Endothelial cell of umbilical vein (primary cell): Measurements from ENCODE around the gene EPN2. TPM values are rescaled to one million over a fixed set of nuclear protein-coding genes. Genes with fewer than 3 reads are reported as not detected.

Experiments used
- BruUV-seq: library from RNA; stranded (reverse); fragments of 400-500 nt; replicated peaks from 2 replicates; lab custom pipeline; 2021; lab: Mats Ljungman, UMichigan
- CTCF ChIA-PET: fragments of 300-600, 350-600 bp; sonication (Branson Sonifier 250); formaldehyde crosslinking; loops from one replicate; lab custom pipeline; 2021; ENCODE audit warnings: antibody characterized with exemption, inconsistent platforms; lab: Charles Lee
- POLR2A ChIA-PET: fragments of 300-600, 350-600 bp; sonication (Branson Sonifier 250); formaldehyde crosslinking; loops from one replicate; lab custom pipeline; 2021; ENCODE audit warnings: antibody characterized with exemption, inconsistent platforms; lab: Charles Lee
- DNase-seq: peaks from one replicate; pipeline ENCODE4 v3.0.0-alpha.2; 2011; ENCODE audit warnings: low read depth, low spot score
- FAIRE-seq: peaks from 2 replicates; lab custom pipeline; 2011; peaks lifted over from hg19 to GRCh38; lab: Jason Lieb, UNC
- H2AFZ ChIP-seq: 2 replicates; pipeline ENCODE4 v1.6.0; 2012; ENCODE audit warnings: low read depth, low read length, control low read depth, inconsistent platforms
- H3K27ac ChIP-seq: 2 replicates; pipeline ENCODE4 v1.5.1; 2011; ENCODE audit warnings: low read depth, mild to moderate bottlenecking, control low read depth, low read length, moderate library complexity; ENCODE audit not compliant: insufficient read depth
- H3K27me3 ChIP-seq, 2 experiments: 2 replicates each; pipeline versions ENCODE4 v1.6.0 to v1.6.1; 2011; ENCODE audit warnings: low read length in 2 of 2, mixed read lengths in 1 of 2; ENCODE audit not compliant: control insufficient read depth in 2 of 2, insufficient read depth in 2 of 2
- H3K36me3 ChIP-seq, 2 experiments: 2 replicates in 1 of 2; 3 replicates in 1 of 2; pipeline ENCODE4 v1.5.1; 2011; ENCODE audit warnings: low read length in 2 of 2, mild to moderate bottlenecking in 1 of 2, moderate library complexity in 1 of 2; ENCODE audit not compliant: control insufficient read depth in 2 of 2, insufficient read depth in 2 of 2; ENCODE audit errors: extremely low read depth in 1 of 2
- H3K4me1 ChIP-seq: 3 replicates; pipeline ENCODE4 v1.5.1; 2011; ENCODE audit warnings: mild to moderate bottlenecking, low read length; ENCODE audit not compliant: control insufficient read depth, insufficient read depth; ENCODE audit errors: extremely low read depth
- H3K4me2 ChIP-seq: 2 replicates; pipeline ENCODE4 v1.6.1; 2011; ENCODE audit warnings: low read length, control low read depth, mixed read lengths; ENCODE audit not compliant: insufficient read depth
- H3K4me3 ChIP-seq, 3 experiments: fragments of 200-600 bp in 1 of 3; sonication (generic), shearing (Covaris generic) in 1 of 3; replicated peaks in 1 of 3; 2 replicates each; pipeline ENCODE4 v1.5.1; 2011 to 2016; ENCODE audit warnings: control low read depth in 3 of 3, low read length in 3 of 3, mild to moderate bottlenecking in 2 of 3, inconsistent platforms in 1 of 3, low read depth in 1 of 3, moderate library complexity in 1 of 3; ENCODE audit not compliant: insufficient read depth in 1 of 3
- H3K79me2 ChIP-seq: 2 replicates; pipeline ENCODE4 v1.6.0; 2012; ENCODE audit warnings: low read length, inconsistent platforms; ENCODE audit not compliant: control insufficient read depth, insufficient read depth
- H3K9ac ChIP-seq: replicated peaks from 2 replicates; pipeline ENCODE3; 2011; ENCODE audit warnings: low read length, control low read depth; ENCODE audit not compliant: insufficient read depth; ENCODE audit errors: extremely low read depth
- H3K9me1 ChIP-seq: replicated peaks from 3 replicates; pipeline ENCODE4 v1.6.0; 2011; ENCODE audit warnings: mild to moderate bottlenecking, low read length; ENCODE audit not compliant: control insufficient read depth, insufficient read depth; ENCODE audit errors: extremely low read depth
- H3K9me3 ChIP-seq: replicated peaks from 2 replicates; pipeline ENCODE4 v1.5.1; 2012; ENCODE audit warnings: low read length, inconsistent platforms; ENCODE audit not compliant: control insufficient read depth, insufficient read depth
- H4K20me1 ChIP-seq: replicated peaks from 2 replicates; pipeline ENCODE3; 2011; ENCODE audit warnings: mild to moderate bottlenecking, low read length; ENCODE audit not compliant: control insufficient read depth, insufficient read depth; ENCODE audit errors: extremely low read depth
- EZH2 ChIP-seq: IDR thresholded peaks from 2 replicates; pipeline ENCODE4 v1.6.1; 2012; ENCODE audit warnings: borderline replicate concordance, low read depth, mild to moderate bottlenecking, moderate library complexity, low read length, inconsistent platforms; ENCODE audit not compliant: severe bottlenecking
- FOS ChIP-seq: IDR thresholded peaks from 2 replicates; pipeline ENCODE4 v1.6.1; 2011; ENCODE audit warnings: mild to moderate bottlenecking, low read length, moderate library complexity, borderline replicate concordance; ENCODE audit not compliant: insufficient read depth
- GATA2 ChIP-seq: IDR thresholded peaks from 2 replicates; pipeline ENCODE4 v1.7.0; 2011; ENCODE audit warnings: low read depth, mild to moderate bottlenecking, moderate library complexity, mixed read lengths, low read length; ENCODE audit not compliant: insufficient read length, insufficient read depth
- JUN ChIP-seq: IDR thresholded peaks from 2 replicates; pipeline ENCODE4 v1.6.1; 2011; ENCODE audit warnings: borderline replicate concordance, low read depth; ENCODE audit not compliant: insufficient read length, insufficient read depth
- MYC ChIP-seq: IDR thresholded peaks from one replicate; pipeline ENCODE4 v1.6.1; 2011; ENCODE audit warnings: mild to moderate bottlenecking, low read depth, low read length
- POLR2A ChIP-seq: IDR thresholded peaks from 2 replicates; pipeline ENCODE4 v1.6.1; 2012; ENCODE audit warnings: low read depth, mild to moderate bottlenecking, control low read depth, low read length
- POLR2AphosphoS5 ChIP-seq: IDR thresholded peaks from 2 replicates; pipeline ENCODE4 v1.6.1; 2012; ENCODE audit warnings: low read depth, mild to moderate bottlenecking, control low read depth, low read length, moderate library complexity; ENCODE audit not compliant: insufficient read depth
- dilution Hi-C: fragments of 300-500 bp; cut with MboI; formaldehyde crosslinking; loops from one replicate; pipeline ENCODE4 v1.15.0; 2019; ENCODE audit warnings: low sequenced_read_pairs; ENCODE audit not compliant: extremely low pct_ligation_motif_present
- intact Hi-C: fragments of 100-400 bp; cut with micrococcal nuclease; formaldehyde crosslinking; loops from one replicate; pipeline ENCODE4 v1.10.0; 2022
- polyA plus RNA-seq, 4 experiments: library from polyadenylated mRNA; depleted of rRNA in 3 of 4; stranded (reverse) in 3 of 4; unstranded in 1 of 4; fragments of >200 nt; gene quantifications; 2 replicates each; pipeline versions ENCODE4 v1.2.1 to v1.2.3, GENCODE V29; 2011 to 2012; ENCODE audit warnings: missing spikeins in 1 of 4
- total RNA-seq: library from RNA; stranded (reverse); gene quantifications from 2 replicates; pipeline ENCODE4 v1.2.3, GENCODE V29; 2021
- TF ChIP-seq, protein P1 (sequence below): IDR thresholded peaks from 2 replicates; pipeline ENCODE4 v1.6.1; 2011; ENCODE audit not compliant: insufficient read depth, insufficient read length
- TF ChIP-seq, protein P2 (sequence below), 2 donors: IDR thresholded peaks; 1 replicate in 1 of 2; 2 replicates in 1 of 2; pipeline ENCODE4 v1.5.1; 2011; ENCODE audit warnings: low read length in 2 of 2, mild to moderate bottlenecking in 2 of 2, moderate library complexity in 2 of 2, control low read depth in 1 of 2, inconsistent platforms in 1 of 2, low read depth in 1 of 2; ENCODE audit not compliant: insufficient read depth in 1 of 2; ENCODE audit errors: extremely low read depth in 1 of 2

EPN2 gene
- total and polyA plus RNA-seq, 2 donors (not counting 3 experiments of a cell fraction or from before 2014, with no cell fraction given), result 40.3 to 70.5 TPM

DNA sequence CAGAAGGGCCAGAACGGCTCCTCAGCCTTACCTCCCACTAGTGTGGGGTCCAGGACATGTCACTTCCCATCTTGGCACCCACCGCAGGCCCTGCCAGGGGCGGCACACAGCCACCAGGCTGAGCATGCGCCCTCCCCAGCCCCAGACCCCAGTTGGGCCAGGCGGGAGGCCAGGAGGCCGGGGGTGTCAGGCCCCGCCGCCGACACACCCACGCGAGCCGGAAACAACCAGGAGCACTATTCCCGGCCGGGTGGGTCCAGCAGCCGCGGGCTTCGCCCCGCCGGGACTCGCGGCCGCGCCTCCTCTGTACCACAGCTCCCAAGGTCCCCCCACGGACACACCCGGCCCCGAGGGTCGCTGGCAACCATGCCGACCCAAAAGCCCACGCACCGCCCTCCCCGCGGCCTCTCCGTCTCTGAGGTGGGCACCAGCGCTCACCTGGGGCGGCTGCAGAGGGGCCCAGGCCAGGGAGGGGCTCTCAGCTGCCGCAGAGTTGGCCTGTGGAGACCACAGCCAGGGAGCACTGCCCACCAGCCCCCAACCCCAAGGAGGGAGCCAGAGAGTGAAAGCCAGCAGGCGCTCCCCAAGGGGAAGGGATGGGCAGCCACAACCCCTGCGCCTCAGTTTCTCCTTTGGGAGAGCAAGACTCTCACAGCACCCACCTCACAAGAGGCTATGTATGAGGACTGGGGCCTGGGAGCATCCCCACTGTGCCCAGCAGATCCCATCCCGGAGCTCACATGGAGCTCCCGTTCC, 107.3 kb downstream of the EPN2 start:
- no peaks in the 10 kb centered on the region for H3K79me2 ChIP-seq
- no peaks in the 10 kb centered on the region for H3K27me3 ChIP-seq
- ChIA-PET CTCF (no interaction called here), POLR2A (no interaction called here)
- no peaks in the 10 kb centered on the region for H3K36me3 ChIP-seq
- no peaks in the 10 kb centered on the region for H4K20me1 ChIP-seq
- FAIRE-seq (no peak), DNase-seq (no peak)
- no TSS peak for BruUV-seq
- dilution Hi-C loops (no loop called here), intact Hi-C loops (loop anchor here (5.0 kb wide), 1 partner anchor 32 kb away; no protein-coding TSS in a partner anchor)
- H3K4me3 ChIP-seq, result no peak overlapping the region
- H3K9ac ChIP-seq, result no peak overlapping the region
- no peaks in the 10 kb centered on the region for H3K9me1 ChIP-seq
- TF ChIP-seq JUN (no peak), FOS (no peak), POLR2AphosphoS5 (no peak), POLR2A (no peak), MYC (no peak), GATA2 (no peak), EZH2 (no peak)
- TF ChIP-seq, protein P1, sequence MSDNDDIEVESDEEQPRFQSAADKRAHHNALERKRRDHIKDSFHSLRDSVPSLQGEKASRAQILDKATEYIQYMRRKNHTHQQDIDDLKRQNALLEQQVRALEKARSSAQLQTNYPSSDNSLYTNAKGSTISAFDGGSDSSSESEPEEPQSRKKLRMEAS, result no peak
- TF ChIP-seq, protein P2, sequence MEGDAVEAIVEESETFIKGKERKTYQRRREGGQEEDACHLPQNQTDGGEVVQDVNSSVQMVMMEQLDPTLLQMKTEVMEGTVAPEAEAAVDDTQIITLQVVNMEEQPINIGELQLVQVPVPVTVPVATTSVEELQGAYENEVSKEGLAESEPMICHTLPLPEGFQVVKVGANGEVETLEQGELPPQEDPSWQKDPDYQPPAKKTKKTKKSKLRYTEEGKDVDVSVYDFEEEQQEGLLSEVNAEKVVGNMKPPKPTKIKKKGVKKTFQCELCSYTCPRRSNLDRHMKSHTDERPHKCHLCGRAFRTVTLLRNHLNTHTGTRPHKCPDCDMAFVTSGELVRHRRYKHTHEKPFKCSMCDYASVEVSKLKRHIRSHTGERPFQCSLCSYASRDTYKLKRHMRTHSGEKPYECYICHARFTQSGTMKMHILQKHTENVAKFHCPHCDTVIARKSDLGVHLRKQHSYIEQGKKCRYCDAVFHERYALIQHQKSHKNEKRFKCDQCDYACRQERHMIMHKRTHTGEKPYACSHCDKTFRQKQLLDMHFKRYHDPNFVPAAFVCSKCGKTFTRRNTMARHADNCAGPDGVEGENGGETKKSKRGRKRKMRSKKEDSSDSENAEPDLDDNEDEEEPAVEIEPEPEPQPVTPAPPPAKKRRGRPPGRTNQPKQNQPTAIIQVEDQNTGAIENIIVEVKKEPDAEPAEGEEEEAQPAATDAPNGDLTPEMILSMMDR (IDR thresholded peaks at IDR 0.05; ENCODE audit: extremely low read depth in 1 of 2, insufficient read depth in 1 of 2, low read depth in 1 of 2, low read length in 2 of 2), result no peak
- no peak overlapping the region for H3K27ac ChIP-seq
- no peaks in the 10 kb centered on the region for H3K9me3 ChIP-seq
- no peak overlapping the region for H2AFZ ChIP-seq
- H3K4me1 ChIP-seq, result peaks cover 8% of the 10 kb centered on the region
- H3K4me2 ChIP-seq, result no peak overlapping the region
